ENCODE data around the gene ZNF732.
"Not testable (repeated sequence)": the region's sequence is repeated elsewhere in the genome, so short reads cannot be mapped to it uniquely, and the experiment has no call there.

ZNF732 gene

GRCh38 chr4:309807-310206 lies 4.5 kb upstream of the ZNF732 start:
- peaks cover 3% of the 10 kb centered on the region for H3K27me3 ChIP-seq (ENCODE audit: low read depth, low read length)
- H3K36me3 ChIP-seq (ENCODE audit: control insufficient read depth in 1 of 2, insufficient read depth in 2 of 2, low read length in 2 of 2) = no peaks in the 10 kb centered on the region
- H3K4me3 ChIP-seq (ENCODE audit: low read depth in 1 of 2, low read length in 2 of 2) = no peak overlapping the region
- no peak overlapping the region for H3K27ac ChIP-seq (ENCODE audit: low read length)
- H3K4me1 ChIP-seq (ENCODE audit: control insufficient read depth in 1 of 2, insufficient read depth in 2 of 2, low read length in 2 of 2) = peaks cover 0 to 3% of the 10 kb centered on the region in 2 donors
- peaks cover 0 to 5% of the 10 kb centered on the region in 2 donors for H3K9me3 ChIP-seq (ENCODE audit: control insufficient read depth in 1 of 2, low read length in 2 of 2)

- Histone ChIP-seq H3K27ac (ENCODE audit: low read length) (no peak overlapping the region), H3K4me3 (ENCODE audit: low read depth in 1 of 2, low read length in 2 of 2) (no peak overlapping the region), H3K4me1 (ENCODE audit: control insufficient read depth in 1 of 2, insufficient read depth in 2 of 2, low read length in 2 of 2) (peaks cover 0 to 6% of the 10 kb centered on the region in 2 donors), H3K36me3 (ENCODE audit: control insufficient read depth in 1 of 2, insufficient read depth in 2 of 2, low read length in 2 of 2) (no peaks in the 10 kb centered on the region), H3K9me3 (ENCODE audit: control insufficient read depth in 1 of 2, low read length in 2 of 2) (peaks cover 0 to 8% of the 10 kb centered on the region in 2 donors), H3K27me3 (ENCODE audit: low read depth, low read length) (peaks cover 3% of the 10 kb centered on the region)
Measured at GRCh38 chr4:306551-306961, 1.3 kb upstream of the ZNF732 start.

- peak overlapping the region; percentile 30 to 76 for H3K4me3 ChIP-seq (ENCODE audit: low read depth in 1 of 2, low read length in 2 of 2)
- not testable (repeated sequence) for H3K27ac ChIP-seq (ENCODE audit: low read length)
Measured at GRCh38 chr4:304516-304915, 758 bp downstream of the ZNF732 start.

GRCh38 chr4:302381-302780 lies 2.9 kb downstream of the ZNF732 start:
- Histone ChIP-seq H3K9me3 (ENCODE audit: control insufficient read depth in 1 of 2, low read length in 2 of 2) (peaks cover 0 to 16% of the 10 kb centered on the region in 2 donors), H3K4me3 (ENCODE audit: low read depth in 1 of 2, low read length in 2 of 2) (no peak overlapping the region), H3K36me3 (ENCODE audit: control insufficient read depth in 1 of 2, insufficient read depth in 2 of 2, low read length in 2 of 2) (no peaks in the 10 kb centered on the region), H3K27ac (ENCODE audit: low read length) (no peak overlapping the region), H3K27me3 (ENCODE audit: low read depth, low read length) (peaks cover 3% of the 10 kb centered on the region), H3K4me1 (ENCODE audit: control insufficient read depth in 1 of 2, insufficient read depth in 2 of 2, low read length in 2 of 2) (peaks cover 0 to 6% of the 10 kb centered on the region in 2 donors)

More at GRCh38 chr4:304516-304915, 758 bp downstream of the ZNF732 start:
- H3K4me1 ChIP-seq (ENCODE audit: control insufficient read depth in 1 of 2, insufficient read depth in 2 of 2, low read length in 2 of 2); H3K9me3 ChIP-seq (ENCODE audit: control insufficient read depth in 1 of 2, low read length in 2 of 2); H3K36me3 ChIP-seq (ENCODE audit: control insufficient read depth in 1 of 2, insufficient read depth in 2 of 2, low read length in 2 of 2); H3K27me3 ChIP-seq (ENCODE audit: low read depth, low read length): not testable (repeated sequence)

- Histone ChIP-seq H3K36me3 (ENCODE audit: control insufficient read depth in 1 of 2, insufficient read depth in 2 of 2, low read length in 2 of 2) (no peaks in the 10 kb centered on the region), H3K27ac (ENCODE audit: low read length) (no peak overlapping the region), H3K9me3 (ENCODE audit: control insufficient read depth in 1 of 2, low read length in 2 of 2) (peaks cover 4 to 23% of the 10 kb centered on the region in 2 donors), H3K4me1 (ENCODE audit: control insufficient read depth in 1 of 2, insufficient read depth in 2 of 2, low read length in 2 of 2) (no peaks in the 10 kb centered on the region), H3K4me3 (ENCODE audit: low read depth in 1 of 2, low read length in 2 of 2) (no peak overlapping the region), H3K27me3 (ENCODE audit: low read depth, low read length) (no peaks in the 10 kb centered on the region)
Measured at GRCh38 chr4:294732-295131, 10.5 kb downstream of the ZNF732 start.

- Histone ChIP-seq H3K4me1 (ENCODE audit: control insufficient read depth in 1 of 2, insufficient read depth in 2 of 2, low read length in 2 of 2) (no peaks in the 10 kb centered on the region), H3K4me3 (ENCODE audit: low read depth in 1 of 2, low read length in 2 of 2) (peak overlapping the region in 1 of 2 donors; percentile 26), H3K36me3 (ENCODE audit: control insufficient read depth in 1 of 2, insufficient read depth in 2 of 2, low read length in 2 of 2) (no peaks in the 10 kb centered on the region), H3K9me3 (ENCODE audit: control insufficient read depth in 1 of 2, low read length in 2 of 2) (peaks cover 4 to 30% of the 10 kb centered on the region in 2 donors), H3K27me3 (ENCODE audit: low read depth, low read length) (no peaks in the 10 kb centered on the region), H3K27ac (ENCODE audit: low read length) (no peak overlapping the region)
Measured at GRCh38 chr4:288891-289290, 16.4 kb downstream of the ZNF732 start.

GRCh38 chr4:273309-274017 lies 31.8 kb downstream of the ZNF732 start:
- H3K36me3 ChIP-seq (ENCODE audit: control insufficient read depth in 1 of 2, insufficient read depth in 2 of 2, low read length in 2 of 2) = peaks cover 0 to 32% of the 10 kb centered on the region in 2 donors
- peak overlapping the region; percentile 7 to 39 for H3K4me3 ChIP-seq (ENCODE audit: low read depth in 1 of 2, low read length in 2 of 2)

GRCh38 chr4:271492-272103 lies 33.7 kb downstream of the ZNF732 start:
- no peak overlapping the region for H3K27ac ChIP-seq (ENCODE audit: low read length)
- no peaks in the 10 kb centered on the region for H3K4me1 ChIP-seq (ENCODE audit: control insufficient read depth in 1 of 2, insufficient read depth in 2 of 2, low read length in 2 of 2)
- peak overlapping the region; percentile 31 to 48 for H3K4me3 ChIP-seq (ENCODE audit: low read depth in 1 of 2, low read length in 2 of 2)
- no peaks in the 10 kb centered on the region for H3K27me3 ChIP-seq (ENCODE audit: low read depth, low read length)
- peaks cover 39 to 64% of the 10 kb centered on the region in 2 donors for H3K9me3 ChIP-seq (ENCODE audit: control insufficient read depth in 1 of 2, low read length in 2 of 2)
- H3K36me3 ChIP-seq (ENCODE audit: control insufficient read depth in 1 of 2, insufficient read depth in 2 of 2, low read length in 2 of 2) = peaks cover 0 to 32% of the 10 kb centered on the region in 2 donors

More at GRCh38 chr4:273309-274017, 31.8 kb downstream of the ZNF732 start:
- Histone ChIP-seq H3K27me3 (ENCODE audit: low read depth, low read length) (no peaks in the 10 kb centered on the region), H3K27ac (ENCODE audit: low read length) (no peak overlapping the region), H3K9me3 (ENCODE audit: control insufficient read depth in 1 of 2, low read length in 2 of 2) (peaks cover 49 to 64% of the 10 kb centered on the region in 2 donors), H3K4me1 (ENCODE audit: control insufficient read depth in 1 of 2, insufficient read depth in 2 of 2, low read length in 2 of 2) (no peaks in the 10 kb centered on the region)

GRCh38 chr4:259240-259639 lies 46.0 kb downstream of the ZNF732 start:
- Histone ChIP-seq H3K36me3 (ENCODE audit: control insufficient read depth in 1 of 2, insufficient read depth in 2 of 2, low read length in 2 of 2) (peaks cover 0 to 36% of the 10 kb centered on the region in 2 donors), H3K9me3 (ENCODE audit: control insufficient read depth in 1 of 2, low read length in 2 of 2) (peaks cover 42 to 82% of the 10 kb centered on the region in 2 donors), H3K4me3 (ENCODE audit: low read depth in 1 of 2, low read length in 2 of 2) (peak overlapping the region in 1 of 2 donors; percentile 25)
- not testable (repeated sequence) for H3K27me3 ChIP-seq (ENCODE audit: low read depth, low read length); H3K4me1 ChIP-seq (ENCODE audit: control insufficient read depth in 1 of 2, insufficient read depth in 2 of 2, low read length in 2 of 2); H3K27ac ChIP-seq (ENCODE audit: low read length)

GRCh38 chr4:256492-256891 lies 48.8 kb downstream of the ZNF732 start:
- H3K4me1 ChIP-seq (ENCODE audit: control insufficient read depth in 1 of 2, insufficient read depth in 2 of 2, low read length in 2 of 2) = no peaks in the 10 kb centered on the region
- peak overlapping the region in 1 of 2 donors; percentile 49 for H3K4me3 ChIP-seq (ENCODE audit: low read depth in 1 of 2, low read length in 2 of 2)
- H3K36me3 ChIP-seq (ENCODE audit: control insufficient read depth in 1 of 2, insufficient read depth in 2 of 2, low read length in 2 of 2) = peaks cover 0 to 25% of the 10 kb centered on the region in 2 donors
- H3K9me3 ChIP-seq (ENCODE audit: control insufficient read depth in 1 of 2, low read length in 2 of 2) = peaks cover 47 to 79% of the 10 kb centered on the region in 2 donors
- H3K27ac ChIP-seq (ENCODE audit: low read length) = no peak overlapping the region
- H3K27me3 ChIP-seq (ENCODE audit: low read depth, low read length) = no peaks in the 10 kb centered on the region

GRCh38 chr4:253936-254756 lies 51.1 kb downstream of the ZNF732 start:
- Histone ChIP-seq H3K9me3 (ENCODE audit: control insufficient read depth in 1 of 2, low read length in 2 of 2) (peaks cover 37 to 65% of the 10 kb centered on the region in 2 donors), H3K36me3 (ENCODE audit: control insufficient read depth in 1 of 2, insufficient read depth in 2 of 2, low read length in 2 of 2) (peaks cover 0 to 12% of the 10 kb centered on the region in 2 donors), H3K27ac (ENCODE audit: low read length) (no peak overlapping the region), H3K4me1 (ENCODE audit: control insufficient read depth in 1 of 2, insufficient read depth in 2 of 2, low read length in 2 of 2) (no peaks in the 10 kb centered on the region), H3K4me3 (ENCODE audit: low read depth in 1 of 2, low read length in 2 of 2) (peak overlapping the region in 1 of 2 donors; percentile 49), H3K27me3 (ENCODE audit: low read depth, low read length) (no peaks in the 10 kb centered on the region)

All from muscle layer of duodenum (tissue), 2 donors.